ENCODE data around the gene BANK1. TPM values are rescaled to one million over a fixed set of nuclear protein-coding genes. Genes with fewer than 3 reads are reported as not detected.

The BANK1 gene
- total RNA-seq, 1 donor from 2014 or later: not detected

DNA sequence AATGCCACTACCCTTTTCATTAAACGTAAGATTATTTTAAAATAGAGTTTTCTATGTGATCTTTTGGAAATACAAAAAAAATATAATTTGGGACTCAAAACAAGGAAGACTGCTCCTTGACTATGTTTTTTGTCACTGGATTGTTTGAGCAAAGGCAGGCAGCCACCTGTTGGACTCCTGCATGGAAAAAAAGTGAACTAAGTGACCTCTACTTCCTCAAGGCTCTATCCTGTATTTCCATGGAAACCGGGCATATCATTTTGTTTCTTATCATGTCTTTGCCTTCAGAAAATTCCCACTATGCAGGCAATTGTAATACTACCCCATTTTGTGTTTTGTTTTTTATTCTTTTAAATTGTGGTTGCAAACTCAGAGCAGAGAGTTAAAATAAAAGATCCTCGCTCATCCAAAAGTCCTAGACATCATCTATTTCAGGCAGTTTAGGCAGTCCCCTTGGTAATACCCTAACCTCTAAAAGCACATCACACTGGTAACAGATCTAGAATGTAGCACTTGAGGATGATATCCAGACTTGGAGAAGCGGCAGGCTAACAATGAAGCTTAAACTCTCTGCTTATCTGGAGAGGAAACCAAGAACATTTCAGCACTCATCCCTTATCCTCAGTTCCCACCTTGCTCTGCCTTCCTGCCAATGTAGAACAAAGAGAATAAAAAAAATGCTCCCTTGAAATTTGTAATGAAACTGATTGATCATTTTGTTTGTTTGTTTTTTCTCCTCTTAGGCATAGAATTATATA lies 165.7 kb downstream of the BANK1 start:
- no peak for DNase-seq (ENCODE audit: low read depth, low spot score)

DNA sequence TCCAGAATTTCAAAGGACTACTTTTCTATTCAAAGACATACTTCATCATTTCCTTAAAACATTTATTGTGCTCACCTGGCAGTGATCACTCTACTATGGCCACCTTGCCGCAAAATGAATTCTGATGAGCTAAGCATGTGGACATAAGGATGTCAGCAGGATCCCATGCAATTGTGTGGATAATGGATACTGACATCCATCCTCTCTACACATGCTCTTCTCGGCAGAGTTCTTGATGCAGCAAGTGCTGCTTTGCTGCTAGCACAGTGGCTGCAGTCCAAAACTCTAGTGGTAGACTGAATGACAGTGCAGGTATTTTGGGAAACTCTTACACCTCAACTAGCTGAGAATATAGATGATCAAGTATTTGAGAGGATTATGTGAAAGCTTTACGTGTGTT lies 168.0 kb downstream of the BANK1 start:
- DNase-seq (ENCODE audit: low read depth, low spot score): no peak

DNA sequence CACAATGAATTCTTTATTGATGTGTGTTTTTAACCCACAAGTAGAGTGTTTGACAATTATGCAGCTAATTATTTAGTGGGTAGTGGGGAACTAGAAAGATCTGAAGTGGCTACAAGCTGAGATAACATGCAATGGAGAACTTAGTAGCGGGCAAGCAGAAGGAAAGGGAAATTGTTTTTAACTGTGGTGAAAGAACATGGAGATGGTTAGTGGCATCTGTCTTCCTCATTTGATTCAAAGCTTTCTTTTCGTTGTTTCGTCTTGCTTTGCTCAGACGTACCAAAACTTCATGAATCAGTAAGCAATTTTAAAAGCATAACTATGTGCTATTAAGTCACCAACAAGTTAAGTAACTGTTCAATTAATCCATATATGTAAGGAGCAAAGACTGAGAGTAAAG lies 169.9 kb downstream of the BANK1 start:
- no peak for DNase-seq (ENCODE audit: low read depth, low spot score)

DNA sequence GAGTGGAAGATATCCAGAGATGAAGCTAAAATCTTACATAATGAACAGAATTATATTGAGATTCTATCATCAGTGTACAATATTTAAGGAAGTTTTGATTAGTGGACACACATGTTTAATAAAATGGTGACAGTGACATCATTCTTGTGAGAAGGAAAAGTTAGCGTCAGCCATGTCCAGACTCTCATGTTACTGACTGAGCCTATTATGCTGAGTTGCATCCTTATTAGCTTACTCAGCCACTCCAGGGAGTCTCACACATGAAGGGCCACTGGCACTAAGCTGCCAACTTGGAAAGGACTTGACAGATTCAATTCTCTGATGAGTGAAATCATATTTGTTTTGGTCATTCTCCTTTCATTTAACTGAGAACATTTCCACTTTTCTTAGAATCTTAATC lies 170.6 kb downstream of the BANK1 start:
- DNase-seq (ENCODE audit: low read depth, low spot score): no peak

DNA sequence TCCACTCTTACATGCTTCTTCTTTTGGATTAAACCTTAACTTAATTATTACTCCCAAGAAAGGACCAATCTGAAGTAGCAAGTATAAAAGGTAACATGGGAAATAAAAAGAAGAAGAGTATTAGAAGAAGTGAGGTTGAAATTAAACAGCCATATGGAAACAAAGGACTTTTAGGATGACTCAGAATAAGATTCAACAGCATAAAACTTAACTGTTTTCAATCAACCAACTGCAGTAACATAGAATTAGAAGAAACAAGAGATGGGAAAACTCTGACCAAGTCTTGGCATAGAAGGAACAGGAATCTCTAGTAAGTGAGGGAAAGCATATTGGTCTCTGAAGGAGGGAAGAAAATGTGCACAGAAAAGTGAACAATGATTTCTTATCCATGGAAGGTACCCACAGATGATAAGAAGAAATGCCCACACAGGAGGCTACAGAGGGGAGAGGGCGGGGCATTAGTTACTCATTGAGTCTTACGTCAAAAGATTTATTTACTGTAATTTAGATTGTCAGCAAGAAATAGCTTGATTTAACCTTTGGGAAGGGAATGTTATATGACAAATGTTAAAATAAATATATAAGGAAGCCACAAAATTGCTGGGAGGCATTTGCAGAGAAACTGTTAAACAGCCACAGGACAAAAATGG lies 177.3 kb downstream of the BANK1 start:
- no peak for DNase-seq (ENCODE audit: low read depth, low spot score)

DNA sequence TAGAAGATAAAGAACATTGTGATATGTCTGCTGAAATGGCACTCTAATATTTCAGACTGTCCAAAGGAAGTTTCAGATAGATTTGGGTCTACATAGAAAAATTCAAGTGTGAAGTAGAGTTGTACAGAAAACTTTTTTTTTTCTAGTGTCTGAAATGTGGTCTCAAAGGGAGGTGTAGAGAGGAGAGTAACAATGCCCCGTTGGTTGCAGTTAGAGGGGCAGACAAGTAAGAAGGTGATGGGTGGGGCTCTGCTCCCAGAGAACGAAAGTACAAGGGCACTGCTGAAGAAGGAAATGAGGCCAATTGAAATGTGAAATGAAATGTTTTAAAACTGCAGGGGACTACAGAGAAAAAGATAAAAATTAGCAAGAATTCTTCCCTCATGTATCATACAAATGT lies 177.8 kb downstream of the BANK1 start:
- DNase-seq (ENCODE audit: low read depth, low spot score): no peak

DNA sequence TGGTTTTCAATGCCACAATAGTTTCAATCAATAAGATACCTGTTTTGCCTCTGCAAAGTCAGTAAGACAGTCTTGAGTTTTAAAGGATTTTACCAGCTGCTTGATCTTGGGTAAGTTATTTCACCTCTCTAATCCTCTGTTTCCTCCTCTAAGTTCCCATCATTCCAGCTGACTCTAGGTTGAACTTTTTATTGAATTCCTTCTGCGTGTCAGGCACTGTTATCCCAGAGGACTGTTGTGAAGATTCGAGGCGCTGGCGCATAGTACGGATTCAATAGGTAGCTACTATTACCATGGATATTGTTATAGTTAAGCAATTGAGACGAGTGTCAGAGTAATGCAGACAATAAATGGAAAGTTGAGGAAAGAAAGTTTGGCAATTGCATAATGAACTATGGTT lies 179.4 kb downstream of the BANK1 start:
- no peak for DNase-seq (ENCODE audit: low read depth, low spot score)

DNA sequence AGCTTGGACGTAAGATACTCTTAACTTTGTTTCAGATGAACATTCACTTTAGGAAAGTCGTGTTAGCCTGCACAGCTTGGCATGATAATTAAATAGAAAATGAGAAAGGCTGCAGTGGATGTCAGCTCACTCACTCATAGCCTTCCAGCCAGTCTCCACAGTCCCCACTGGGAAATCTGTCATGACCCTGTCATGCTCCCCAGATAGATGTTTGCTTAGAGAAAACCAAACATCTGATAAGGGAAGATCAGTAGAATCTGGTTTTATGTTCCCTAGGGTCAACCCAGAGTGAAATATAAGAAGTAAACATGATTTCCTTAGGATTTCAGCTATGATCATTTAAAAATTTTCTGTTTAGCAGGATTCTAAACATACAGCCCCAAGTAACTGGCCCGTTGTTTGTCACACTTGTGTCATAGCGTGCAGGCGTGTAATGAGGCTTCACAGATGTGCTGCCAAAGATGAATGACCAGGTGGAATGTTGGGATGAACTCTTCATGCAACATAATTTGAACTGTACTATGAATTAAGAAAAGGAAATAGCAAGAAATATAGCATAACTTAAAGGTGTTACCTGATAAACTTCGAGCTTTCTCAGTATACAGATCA lies 180.1 kb downstream of the BANK1 start:
- DNase-seq (ENCODE audit: low read depth, low spot score): no peak

DNA sequence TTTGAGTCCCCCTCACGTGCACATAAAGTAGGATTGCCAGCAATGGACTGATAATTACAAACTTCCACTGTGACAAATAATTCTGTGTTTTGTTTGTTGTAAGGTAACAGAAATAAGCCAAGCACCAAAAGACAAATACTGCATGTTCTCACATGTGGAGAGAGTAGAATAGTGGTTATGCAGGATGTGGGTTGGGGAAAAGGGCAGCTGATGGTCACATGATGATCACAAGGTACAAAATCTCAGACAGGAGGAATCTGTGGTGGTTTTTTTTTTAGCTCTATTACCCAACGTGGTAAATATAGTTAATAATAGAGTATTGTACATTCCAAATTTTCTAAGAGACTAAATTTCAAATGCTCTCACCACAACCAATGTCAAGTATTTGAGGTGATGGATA lies 182.3 kb downstream of the BANK1 start:
- DNase-seq (ENCODE audit: low read depth, low spot score): no peak

DNA sequence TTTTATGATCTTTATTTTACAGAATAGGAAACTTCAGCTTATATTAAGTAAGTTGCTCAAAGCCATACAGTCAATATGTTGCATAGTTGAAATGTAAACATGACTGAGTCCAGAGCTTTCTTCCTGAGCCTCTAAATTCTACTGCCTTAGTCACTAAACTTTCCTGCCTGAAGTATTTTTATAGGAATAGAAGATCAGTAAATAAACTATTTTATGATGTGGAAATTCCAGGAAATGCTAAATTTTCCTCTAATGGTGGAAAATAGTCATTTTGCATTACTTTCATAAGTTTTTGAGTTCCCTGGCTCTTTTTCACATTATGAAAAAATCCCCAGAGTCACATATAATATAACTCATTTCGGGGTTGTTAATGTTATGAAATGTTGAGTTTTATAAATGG lies 182.8 kb downstream of the BANK1 start:
- DNase-seq (ENCODE audit: low read depth, low spot score): no peak

DNA sequence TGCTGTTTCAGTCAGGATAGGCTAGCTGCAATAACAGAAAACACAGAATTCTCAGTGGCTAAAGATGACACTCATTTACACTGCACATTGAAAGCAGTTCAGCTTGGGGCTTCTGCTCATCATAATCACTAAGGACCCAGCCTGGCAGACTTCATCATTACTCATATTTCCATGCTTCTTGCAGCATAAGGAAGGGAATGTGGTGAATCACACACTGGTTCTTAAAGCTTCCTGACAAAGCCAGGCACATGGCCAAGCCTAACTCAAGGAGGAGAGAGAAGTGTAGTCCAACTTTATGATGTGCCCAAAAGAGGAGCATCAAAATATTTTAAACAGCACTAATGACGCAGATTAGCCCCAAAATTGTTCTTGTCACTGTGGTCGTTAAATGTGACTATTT lies 186.5 kb downstream of the BANK1 start:
- DNase-seq (ENCODE audit: low read depth, low spot score): peak; percentile 83

DNA sequence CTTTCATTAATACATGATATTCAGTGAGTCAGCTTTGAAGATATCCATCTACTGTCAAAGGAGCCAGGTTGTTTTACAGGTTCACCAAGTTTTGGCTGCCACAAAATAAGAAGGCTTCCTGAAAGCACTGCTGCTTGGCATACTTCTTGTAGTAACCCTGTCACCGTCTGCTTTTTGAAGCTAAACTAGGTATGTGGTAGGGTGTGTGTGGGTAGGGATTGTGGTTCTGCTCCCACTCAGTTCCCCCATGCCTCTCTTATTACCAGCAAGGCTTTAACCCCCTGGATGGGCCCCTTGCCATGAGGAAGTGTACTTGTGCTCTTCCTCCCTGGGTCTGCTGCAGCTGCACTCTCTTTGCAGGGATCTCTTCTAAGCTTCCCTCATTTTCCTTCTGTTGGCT lies 191.2 kb downstream of the BANK1 start:
- DNase-seq (ENCODE audit: low read depth, low spot score): no peak

DNA sequence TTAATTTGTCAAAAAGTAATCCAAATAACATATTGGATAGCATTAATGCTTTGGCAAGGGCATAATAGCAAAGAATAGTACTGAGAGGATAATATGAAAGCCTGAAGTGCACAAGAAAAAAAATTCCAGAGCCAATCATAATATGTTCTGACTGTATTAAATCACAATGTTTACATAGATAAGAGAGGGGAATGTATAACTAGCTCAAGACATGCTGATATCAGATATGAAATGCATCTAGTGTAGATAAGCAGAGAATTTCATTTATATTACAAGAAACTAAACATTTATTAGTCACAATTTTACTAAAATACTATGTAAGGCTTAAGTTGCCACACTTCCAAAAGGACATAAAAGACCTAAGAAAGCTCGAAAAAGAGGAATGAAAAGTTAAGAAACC lies 193.3 kb downstream of the BANK1 start:
- no peak for DNase-seq (ENCODE audit: low read depth, low spot score)

DNA sequence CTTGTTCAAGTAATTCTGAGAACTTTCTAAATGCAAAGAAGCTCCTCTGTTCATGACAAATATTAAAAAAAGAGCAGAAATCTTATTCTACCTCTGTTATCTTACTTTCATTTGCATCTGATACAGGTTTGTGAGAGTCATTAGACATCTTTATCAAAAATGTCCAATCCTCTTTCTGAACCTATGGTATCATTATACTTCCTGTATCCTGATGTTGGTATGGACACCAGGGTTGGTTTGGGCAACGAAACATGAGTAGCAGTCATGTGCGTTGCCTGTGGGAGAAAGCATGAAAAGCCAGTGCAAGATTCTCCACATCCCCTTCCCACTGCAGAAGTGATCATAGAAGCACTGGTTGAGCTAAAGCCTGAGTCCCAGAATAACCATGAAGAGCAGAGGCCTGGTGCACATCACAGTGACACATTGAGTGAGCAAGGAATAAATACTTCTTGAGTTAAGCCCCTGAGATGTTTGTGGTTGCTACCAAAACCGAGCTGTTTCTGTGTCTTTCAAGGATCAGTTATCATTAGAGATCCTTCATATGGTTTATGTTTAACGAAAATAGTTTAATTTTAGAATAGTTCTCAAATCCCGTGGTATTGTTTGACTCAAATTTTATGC lies 197.2 kb downstream of the BANK1 start:
- DNase-seq (ENCODE audit: low read depth, low spot score): no peak

DNA sequence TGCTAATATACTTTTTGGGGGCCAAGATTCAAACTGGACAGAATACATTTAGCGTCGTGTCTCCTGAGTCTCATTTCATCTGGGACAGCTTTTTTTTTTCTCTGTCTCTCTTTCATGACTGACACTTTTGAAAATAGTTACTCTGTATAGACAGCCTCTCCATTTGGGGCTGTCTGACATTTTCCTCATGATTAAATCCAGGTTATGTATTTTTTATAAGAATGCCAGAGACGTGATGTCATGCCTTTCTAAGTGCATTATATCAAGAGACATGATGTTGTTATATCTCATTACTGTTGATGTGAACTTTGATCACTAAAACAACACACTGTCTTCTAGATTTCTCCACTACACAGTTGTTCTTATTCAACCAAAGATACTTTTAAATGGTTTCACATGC lies 199.0 kb downstream of the BANK1 start:
- no peak for DNase-seq (ENCODE audit: low read depth, low spot score)

DNA sequence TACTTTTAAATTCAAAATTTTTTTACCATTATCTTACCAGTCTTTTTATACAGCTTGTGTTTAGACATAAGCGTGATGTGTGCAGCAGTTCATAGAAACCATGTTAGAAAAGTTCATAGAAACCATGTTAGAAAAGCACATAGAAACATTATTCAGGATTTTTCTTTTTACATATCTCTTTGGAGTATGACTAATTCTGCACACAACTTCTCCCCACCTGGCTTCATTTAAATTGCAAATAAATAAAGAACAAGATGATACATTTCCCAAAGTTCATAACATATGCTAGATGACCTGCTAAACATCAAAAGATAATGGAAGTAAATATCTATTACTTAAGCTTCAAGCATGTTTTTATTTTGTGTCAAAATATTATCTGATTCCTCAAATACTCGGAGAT lies 201.9 kb downstream of the BANK1 start:
- no peak for DNase-seq (ENCODE audit: low read depth, low spot score)

DNA sequence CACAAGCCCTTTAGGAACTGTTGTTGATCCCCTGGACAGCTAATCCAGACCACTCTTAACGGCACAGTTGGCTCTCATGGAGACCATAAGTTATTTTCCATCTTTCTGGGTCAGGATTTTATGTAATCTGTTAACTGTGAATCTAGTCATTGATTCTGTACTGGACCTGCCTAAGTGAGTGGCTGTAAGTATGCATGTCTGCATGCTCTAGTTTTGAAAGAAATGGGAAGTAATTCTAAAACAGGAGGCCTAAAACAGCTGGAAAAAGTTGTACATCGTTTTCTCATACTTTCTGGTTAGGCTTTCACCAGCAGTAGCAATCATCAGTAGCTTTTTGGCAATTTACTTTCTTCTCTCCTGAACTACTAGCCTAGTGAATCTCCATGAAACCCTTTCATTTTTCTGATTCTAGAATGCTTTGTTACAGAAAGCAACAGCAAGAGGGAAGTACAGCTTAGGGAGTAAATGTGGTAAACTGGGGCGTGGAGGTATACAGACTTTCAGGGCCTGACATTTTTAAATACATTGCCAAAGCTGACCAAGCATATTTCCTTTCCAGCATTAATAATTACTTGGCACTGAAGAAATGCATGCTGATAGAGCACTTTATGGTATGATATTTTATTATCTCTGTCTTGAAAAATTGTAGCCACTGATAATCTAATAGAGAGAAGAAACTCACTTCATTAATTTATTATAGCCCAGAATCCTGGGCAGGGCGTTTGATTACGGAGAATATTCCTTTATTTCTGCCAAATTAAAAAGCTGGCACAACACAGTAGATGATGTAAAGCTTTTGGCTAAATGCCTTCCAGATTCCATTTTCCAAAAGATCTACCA lies 202.7 kb downstream of the BANK1 start:
- DNase-seq (ENCODE audit: low read depth, low spot score): no peak

DNA sequence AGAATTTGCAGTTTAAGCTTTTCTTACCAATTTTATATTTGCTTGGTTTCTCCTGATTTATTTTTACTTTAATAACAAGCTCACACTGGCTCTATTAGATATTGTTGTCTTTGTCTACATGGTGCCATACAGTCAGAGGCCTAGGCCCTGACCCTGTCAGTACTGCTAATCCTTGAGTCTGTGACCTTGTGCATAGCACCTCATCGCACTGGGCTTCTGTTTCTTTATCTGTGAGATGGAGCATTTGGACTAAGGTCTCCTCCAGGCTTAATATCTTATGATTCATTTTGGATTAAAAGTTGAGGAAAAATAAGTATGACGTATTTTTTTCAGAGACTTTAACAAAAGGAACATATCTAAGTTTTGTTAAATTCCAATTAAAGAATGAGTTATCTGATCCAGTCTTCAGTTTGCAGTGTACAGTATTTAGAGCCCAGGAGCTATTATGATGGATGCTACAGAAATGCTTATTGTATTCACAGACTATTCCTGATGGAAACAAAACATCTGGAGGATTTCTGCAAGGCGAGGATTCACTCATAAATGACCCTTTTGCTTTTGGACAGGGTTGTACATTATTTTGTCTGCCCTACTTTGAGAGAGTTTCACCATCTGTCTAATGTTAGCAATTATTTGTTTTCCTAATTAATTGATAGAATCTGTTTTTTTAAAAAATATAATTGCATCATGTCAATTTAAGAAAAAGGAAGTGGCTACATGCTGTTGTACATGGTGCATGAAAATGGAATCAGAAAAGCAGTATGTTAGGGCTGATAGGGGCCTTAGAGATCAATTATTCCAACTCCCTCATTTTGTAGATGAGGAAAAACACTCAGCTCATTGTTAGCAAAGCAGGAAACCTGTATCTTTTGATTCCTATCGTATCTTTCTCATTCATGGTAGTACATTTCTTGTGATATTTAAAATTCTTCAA lies 203.6 kb downstream of the BANK1 start:
- no peak for DNase-seq (ENCODE audit: low read depth, low spot score)

DNA sequence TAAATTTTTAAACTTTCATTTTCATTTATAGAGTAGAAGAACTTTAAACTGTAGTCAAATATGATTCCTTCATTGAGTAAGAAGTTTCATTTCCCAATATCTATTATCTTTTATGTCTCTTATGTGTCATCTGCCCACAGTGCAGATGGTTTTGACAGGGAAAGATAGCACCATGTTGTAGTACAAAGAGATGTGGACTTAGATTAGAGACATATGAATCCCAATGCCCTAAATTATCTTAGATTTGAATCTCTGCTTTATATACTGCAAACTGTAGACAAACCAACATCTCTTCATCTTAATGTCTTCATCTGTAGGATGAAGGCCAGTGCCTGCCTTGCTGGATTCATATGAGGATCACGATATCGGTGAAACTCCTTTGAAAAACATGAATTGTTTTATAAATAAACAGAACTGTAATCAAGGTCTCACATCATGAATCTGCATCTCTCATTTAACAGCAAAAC lies 217.5 kb downstream of the BANK1 start:
- DNase-seq (ENCODE audit: low read depth, low spot score): no peak

DNA sequence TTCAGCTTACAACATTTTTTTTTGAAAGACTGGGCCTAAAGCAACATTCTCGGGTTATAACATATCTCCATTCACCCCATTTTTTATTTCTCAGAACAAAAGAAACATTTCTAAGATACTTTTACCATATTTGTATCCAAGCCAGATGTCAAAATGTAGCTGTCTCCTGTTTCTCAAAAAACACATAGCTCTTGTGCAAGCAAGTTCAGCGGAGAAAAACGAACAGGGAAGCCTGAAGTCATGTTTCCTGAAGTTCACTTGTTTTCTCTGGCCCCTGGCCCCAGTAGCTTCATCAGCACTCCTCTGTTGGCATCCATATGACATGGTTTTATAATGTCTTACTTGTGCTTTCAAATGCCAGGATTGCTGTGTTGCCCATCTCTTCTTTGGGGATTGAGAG lies 218.2 kb downstream of the BANK1 start:
- DNase-seq (ENCODE audit: low read depth, low spot score): no peak
